GM19452 (cell line): ENCODE measurements around the gene CACNA1A.
"Not testable (repeated sequence)": the region's sequence is repeated elsewhere in the genome, so short reads cannot be mapped to it uniquely, and the experiment has no call there.

Experiments
- ATAC-seq: cut with Tn5 transposase; IDR thresholded peaks from one replicate; pipeline ENCODE4 v1.9.1; 2021; ENCODE audit not compliant: unreplicated experiment

Gene CACNA1A

DNA sequence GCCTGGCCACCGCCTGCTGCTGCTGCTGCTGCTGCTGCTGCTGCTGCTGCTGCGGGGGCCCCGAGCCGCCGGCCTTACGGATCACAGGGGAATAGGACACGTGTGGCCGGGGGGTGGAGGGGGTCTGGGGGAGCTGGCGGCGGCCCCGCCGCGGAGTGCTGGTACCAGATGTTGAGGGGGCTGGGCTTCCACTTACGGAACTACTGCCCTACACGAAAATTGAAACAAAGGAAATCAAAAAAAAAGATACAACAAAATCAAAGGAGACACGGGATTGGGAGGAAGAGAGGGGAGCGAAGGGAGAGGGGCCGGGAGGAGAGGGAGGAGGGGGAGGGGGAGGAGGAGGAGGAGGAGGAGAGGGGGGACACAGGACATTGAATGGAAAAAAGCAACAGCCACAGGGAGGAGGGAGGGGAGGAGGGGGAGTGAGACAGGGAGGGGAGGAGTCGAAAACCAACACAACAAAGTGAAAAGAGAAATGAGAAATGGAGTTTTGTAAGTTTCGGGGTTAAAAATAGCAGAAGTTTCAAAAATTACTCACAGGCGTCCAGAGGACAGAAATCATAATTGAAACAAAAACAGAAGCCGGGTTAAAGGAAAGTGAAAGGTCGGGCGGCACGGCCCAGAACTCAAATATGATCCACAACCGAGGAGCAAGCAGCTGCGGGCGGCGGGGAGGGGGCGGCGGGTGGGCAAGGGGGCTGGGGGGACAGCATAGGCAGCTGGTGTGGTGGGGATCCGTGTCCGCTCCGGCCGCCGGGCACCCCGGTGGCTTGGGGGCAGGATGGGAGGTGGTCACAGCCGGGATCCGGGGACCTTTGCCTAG is 298.2 kb downstream of the CACNA1A start:
- no peak for ATAC-seq

GRCh38 chr19:13207237-13207845 is 298.9 kb downstream of the CACNA1A start:
- no peak for ATAC-seq

GRCh38 chr19:13206587-13206986 is 299.7 kb downstream of the CACNA1A start:
- no peak for ATAC-seq

- not testable (repeated sequence) for ATAC-seq
Measured at GRCh38 chr19:13202112-13202511, 304.2 kb downstream of the CACNA1A start.

DNA sequence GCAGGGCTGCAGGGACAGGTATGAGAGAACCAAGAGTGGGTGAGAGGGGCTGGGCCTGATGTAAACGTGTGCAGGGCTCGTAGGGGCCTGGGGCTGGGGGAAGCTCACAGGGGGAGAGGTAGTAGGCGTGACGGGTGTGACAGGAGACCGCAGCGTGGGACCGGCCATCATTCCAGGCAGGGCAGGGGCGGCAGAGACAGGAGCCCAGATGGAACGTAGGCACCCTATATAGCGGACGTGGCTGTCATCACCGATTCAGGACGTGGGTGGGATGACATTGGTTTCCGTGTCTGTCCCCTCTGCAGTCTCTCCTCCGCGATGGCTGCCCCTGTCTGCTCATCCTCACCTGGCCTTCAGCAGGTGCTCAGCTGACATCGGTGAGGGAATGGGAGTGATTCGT is 307.6 kb downstream of the CACNA1A start:
- no peak for ATAC-seq

GRCh38 chr19:13195678-13196077 is 310.6 kb downstream of the CACNA1A start:
- no peak for ATAC-seq

DNA sequence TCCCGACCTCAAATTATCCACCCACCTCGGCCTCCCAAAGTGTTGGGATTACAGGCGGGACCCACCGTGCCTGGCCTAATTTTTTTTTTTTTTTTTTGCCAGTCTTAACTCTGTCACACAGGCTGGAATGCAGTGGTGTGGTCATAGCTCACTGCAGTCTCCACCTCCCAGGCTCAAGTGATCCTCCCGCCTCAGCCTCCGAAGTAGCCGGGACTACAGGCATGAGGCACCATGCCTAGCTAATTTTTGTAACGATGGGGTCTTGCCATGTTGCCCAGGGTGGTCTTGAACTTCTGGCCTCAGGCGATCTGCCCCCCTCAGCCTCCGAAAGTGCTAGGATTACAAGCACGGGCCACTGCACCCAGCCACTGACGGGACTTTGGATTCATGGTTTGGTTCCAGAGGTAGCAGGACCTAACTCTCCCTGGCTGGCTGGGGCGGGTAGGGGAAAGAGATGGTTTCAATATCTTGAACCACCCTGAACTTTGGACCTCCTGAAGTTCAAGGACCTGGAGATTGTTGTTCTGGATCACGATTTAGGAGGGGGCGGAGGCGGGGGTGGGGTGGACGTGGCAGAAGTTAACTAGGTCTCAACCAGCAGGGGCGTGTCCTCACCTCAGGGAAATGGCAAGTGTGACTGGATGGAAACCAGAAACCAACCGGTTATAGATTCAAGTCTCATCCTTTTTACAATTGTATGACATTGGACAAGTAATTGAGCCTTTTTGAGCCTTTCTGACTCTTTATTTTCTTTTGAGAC is 315.3 kb downstream of the CACNA1A start:
- no peak for ATAC-seq

- ATAC-seq, result no peak
Measured at GRCh38 chr19:13189600-13189999, 316.7 kb downstream of the CACNA1A start.

GRCh38 chr19:13187419-13187818 is 318.9 kb downstream of the CACNA1A start:
- ATAC-seq, result no peak

DNA sequence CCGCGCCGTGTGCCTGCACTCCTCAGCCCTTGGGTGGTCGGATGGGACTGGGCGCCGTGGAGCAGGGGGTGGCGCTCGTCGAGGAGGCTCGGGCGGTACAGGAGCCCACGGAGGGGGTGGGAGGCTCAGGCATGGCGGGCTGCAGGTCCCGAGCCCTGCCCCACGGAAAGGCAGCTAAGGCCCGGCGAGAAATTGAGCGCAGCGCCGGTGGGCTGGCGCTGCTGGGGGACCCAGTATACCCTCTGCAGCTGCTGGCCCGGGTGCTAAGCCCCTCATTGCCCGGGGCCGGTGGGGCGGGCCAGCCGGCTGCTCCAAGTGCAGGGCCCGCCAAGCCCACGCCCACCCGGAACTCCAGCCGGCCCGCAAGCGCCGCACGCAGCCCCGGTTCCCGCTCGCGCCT is 319.6 kb downstream of the CACNA1A start:
- not testable (repeated sequence) for ATAC-seq

DNA sequence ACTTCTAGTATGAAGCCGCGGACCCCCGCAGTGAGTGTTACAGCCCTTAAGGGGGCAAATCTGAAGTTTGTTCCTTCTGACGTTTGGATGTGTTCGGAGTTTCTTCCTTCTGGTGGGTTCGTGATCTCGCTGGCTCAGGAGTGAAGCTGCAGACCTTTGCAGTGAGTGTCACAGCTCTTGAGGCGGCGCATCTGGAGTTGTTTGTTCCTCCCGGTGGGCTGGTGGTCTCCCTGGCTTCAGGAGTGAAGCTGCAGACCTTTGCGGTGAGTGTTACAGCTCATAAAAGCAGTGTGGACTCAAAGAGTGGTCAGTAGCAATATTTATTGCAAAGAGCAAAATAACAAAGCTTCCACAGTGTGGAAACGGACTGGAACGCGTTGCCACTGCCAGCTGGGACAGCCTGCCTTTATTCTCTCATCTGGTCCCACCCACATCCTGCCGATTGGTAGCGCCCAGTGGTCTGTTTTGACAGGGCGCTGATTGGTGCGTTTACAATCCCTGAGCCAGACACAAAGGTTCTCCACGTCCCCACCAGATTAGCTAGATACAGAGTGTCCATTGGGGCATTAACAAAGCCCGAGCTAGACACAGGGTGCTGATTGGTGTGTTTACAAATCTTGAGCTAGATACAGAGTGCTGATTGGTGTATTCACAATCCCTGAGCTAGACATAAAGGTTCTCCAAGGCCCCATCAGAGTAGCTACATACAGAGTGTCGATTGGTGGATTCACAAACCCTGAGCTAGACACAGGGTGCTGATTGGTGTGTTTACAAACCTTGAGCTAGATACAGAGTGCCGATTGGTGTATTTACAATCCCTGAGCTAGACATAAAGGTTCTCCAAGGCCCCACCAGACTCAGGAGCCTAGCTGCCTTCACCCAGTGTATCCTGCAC is 320.3 kb downstream of the CACNA1A start:
- not testable (repeated sequence) for ATAC-seq

GRCh38 chr19:13184926-13185325 is 321.4 kb downstream of the CACNA1A start:
- ATAC-seq, result not testable (repeated sequence)

DNA sequence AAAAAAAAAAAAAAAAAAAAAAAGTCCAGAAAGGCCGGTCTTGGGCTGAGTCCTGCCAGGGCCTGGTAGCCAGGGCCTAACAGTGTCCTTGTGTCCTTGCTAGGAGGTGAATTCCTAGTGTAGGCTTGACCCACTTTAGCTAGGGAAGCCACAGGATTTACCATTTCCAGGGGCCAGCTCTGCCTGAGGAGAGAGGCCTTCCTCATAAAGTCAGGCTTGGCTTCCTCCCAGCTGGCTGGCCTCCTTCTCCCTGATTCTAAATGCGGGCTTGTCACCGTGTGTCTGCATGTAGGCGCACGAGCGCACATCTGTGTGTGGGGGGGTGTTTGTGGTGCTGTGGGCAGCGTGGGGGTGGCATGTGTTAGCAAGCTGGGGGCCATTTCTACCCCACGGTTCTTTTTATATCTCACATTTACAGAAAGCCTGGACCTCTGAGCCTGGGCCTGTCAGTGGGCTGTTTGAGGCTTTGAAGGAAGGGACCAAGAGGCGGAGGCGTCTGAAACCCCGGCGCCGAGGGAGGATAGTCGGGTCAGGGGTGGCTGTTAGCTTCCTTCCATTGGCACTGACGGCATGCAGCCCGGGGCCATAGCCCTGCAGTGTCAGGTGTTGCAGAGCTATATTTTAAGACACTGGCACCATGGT is 324.4 kb downstream of the CACNA1A start:
- ATAC-seq, result no peak

DNA sequence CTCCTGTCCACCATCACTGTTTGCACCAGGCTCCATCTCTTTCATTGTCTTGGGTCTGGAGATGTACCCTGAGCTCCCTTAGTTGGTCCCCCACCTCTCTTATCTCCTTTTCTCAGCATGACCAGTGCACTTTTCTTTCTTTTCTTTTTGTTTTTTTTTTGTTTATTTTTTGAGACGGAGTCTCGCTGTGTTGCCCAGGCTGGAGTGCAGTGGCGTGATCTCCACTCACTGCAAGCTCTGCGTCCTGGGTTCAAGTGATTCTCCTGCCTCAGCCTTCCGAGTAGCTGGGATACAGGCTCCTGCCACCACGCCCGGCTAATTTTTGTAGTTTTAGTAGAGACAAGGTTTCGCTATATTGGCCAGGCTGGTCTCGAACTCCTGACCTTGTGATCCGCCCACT is 328.0 kb downstream of the CACNA1A start:
- not testable (repeated sequence) for ATAC-seq

DNA sequence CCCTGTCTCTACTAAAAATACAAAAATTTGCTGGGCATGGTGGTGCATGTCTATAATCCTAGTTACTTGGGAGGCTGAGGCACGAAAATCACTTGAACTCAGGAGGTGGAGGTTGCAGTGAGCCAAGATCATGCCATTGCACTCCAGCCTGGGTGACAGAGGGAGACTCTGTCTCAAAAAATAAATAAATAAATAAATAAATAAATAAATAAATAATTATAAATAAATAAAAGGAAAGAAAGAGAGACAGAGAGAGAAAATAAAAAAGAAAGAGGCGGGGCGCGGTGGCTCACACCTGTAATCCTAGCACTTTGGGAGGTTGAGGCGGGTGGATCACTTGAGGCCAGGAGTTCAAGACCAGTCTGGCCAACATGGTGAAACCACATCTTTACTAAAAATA is 328.7 kb downstream of the CACNA1A start:
- not testable (repeated sequence) for ATAC-seq

GRCh38 chr19:13176345-13176744 is 329.9 kb downstream of the CACNA1A start:
- ATAC-seq, result no peak

DNA sequence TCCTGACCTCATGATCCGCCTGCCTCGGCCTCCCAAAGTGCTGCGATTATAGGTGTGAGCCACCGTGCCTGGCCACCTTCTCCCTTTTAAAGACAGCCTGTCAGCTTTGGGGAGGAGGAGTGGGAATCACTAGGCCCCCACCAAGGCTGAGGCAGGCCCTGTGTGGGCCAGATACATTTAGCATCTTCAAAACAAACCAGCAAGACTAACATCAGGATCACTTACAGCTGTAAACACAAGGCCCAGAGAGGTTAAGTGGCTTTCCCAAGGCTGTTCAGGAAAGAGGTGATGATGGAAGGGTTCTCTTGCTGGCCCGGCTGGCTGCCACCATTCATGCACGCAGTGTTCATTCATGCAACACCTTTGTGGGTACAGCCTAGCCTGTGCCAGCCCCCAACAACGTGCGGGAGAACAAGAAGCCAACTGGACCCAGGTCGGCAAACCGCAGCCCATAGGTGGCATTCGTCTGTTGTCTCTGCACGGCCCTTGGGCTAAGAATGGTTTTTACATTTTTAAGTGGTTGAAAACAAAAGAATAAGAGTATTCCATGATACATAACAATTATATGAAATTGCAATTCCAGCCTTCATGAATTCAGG is 333.0 kb downstream of the CACNA1A start:
- no peak for ATAC-seq

GRCh38 chr19:13172346-13173138 is 333.7 kb downstream of the CACNA1A start:
- ATAC-seq, result no peak

- ATAC-seq, result no peak
Measured at GRCh38 chr19:13171146-13171545, 335.1 kb downstream of the CACNA1A start.
